Activated naive CD4-positive, alpha-beta T cell treated with anti-CD3 and anti-CD28 coated beads, Interleukin-2, amount 50 U/mL, for 24 hours (primary cell): Measurements from ENCODE around the gene ZNF304.
"Not testable (repeated sequence)": the region's sequence is repeated elsewhere in the genome, so short reads cannot be mapped to it uniquely, and the experiment has no call there.

Experiments
- H3K27ac Mint-ChIP-seq: one replicate; pipeline ENCODE4 v1.8.0; 2021; ENCODE audit warnings: mild to moderate bottlenecking, mixed read lengths
- H3K27me3 Mint-ChIP-seq: one replicate; pipeline ENCODE4 v1.8.0; 2021; ENCODE audit warnings: mixed read lengths
- H3K36me3 Mint-ChIP-seq: one replicate; pipeline ENCODE4 v1.8.0; 2021; ENCODE audit warnings: mixed read lengths
- H3K4me1 Mint-ChIP-seq: one replicate; pipeline ENCODE4 v1.8.0; 2021; ENCODE audit warnings: mixed read lengths
- H3K4me3 Mint-ChIP-seq: one replicate; pipeline ENCODE4 v1.8.0; 2021; ENCODE audit warnings: mild to moderate bottlenecking, mixed read lengths
- H3K9me3 Mint-ChIP-seq: one replicate; pipeline ENCODE4 v1.8.0; 2021; ENCODE audit warnings: mixed read lengths

Gene ZNF304

GRCh38 chr19:57338877-57339276 is 12.2 kb upstream of the ZNF304 start:
- H3K4me3 Mint-ChIP-seq, result no peak overlapping the region
- no peak overlapping the region for H3K27ac Mint-ChIP-seq
- peaks cover 28% of the 10 kb centered on the region for H3K36me3 Mint-ChIP-seq
- no peaks in the 10 kb centered on the region for H3K4me1 Mint-ChIP-seq
- no peaks in the 10 kb centered on the region for H3K27me3 Mint-ChIP-seq
- H3K9me3 Mint-ChIP-seq, result peaks cover 29% of the 10 kb centered on the region

- Mint-ChIP-seq H3K9me3 (peaks cover 26% of the 10 kb centered on the region), H3K4me3 (no peak overlapping the region), H3K36me3 (peaks cover 15% of the 10 kb centered on the region), H3K27me3 (peaks cover 5% of the 10 kb centered on the region), H3K4me1 (no peaks in the 10 kb centered on the region), H3K27ac (no peak overlapping the region)
Measured at GRCh38 chr19:57342582-57342981, 8.5 kb upstream of the ZNF304 start.

GRCh38 chr19:57348136-57348535 is 2.9 kb upstream of the ZNF304 start:
- peaks cover 19% of the 10 kb centered on the region for H3K36me3 Mint-ChIP-seq
- H3K4me3 Mint-ChIP-seq, result no peak overlapping the region
- peaks cover 8% of the 10 kb centered on the region for H3K27me3 Mint-ChIP-seq
- peaks cover 26% of the 10 kb centered on the region for H3K9me3 Mint-ChIP-seq
- no peak overlapping the region for H3K27ac Mint-ChIP-seq
- H3K4me1 Mint-ChIP-seq, result peaks cover 30% of the 10 kb centered on the region

- Mint-ChIP-seq H3K36me3 (peaks cover 54% of the 10 kb centered on the region), H3K4me1 (peaks cover 35% of the 10 kb centered on the region), H3K27me3 (peaks cover 8% of the 10 kb centered on the region), H3K4me3 (peak overlapping the region; percentile 95), H3K9me3 (peaks cover 25% of the 10 kb centered on the region), H3K27ac (peak overlapping the region; percentile 9)
Measured at GRCh38 chr19:57351867-57352266, 796 bp downstream of the ZNF304 start.

GRCh38 chr19:57355916-57356315 is 4.8 kb downstream of the ZNF304 start:
- H3K4me3 Mint-ChIP-seq, result no peak overlapping the region
- peaks cover 25% of the 10 kb centered on the region for H3K9me3 Mint-ChIP-seq
- peaks cover 28% of the 10 kb centered on the region for H3K4me1 Mint-ChIP-seq
- no peak overlapping the region for H3K27ac Mint-ChIP-seq
- H3K36me3 Mint-ChIP-seq, result peaks cover 67% of the 10 kb centered on the region
- H3K27me3 Mint-ChIP-seq, result no peaks in the 10 kb centered on the region

GRCh38 chr19:57357406-57357805 is 6.3 kb downstream of the ZNF304 start:
- H3K4me3 Mint-ChIP-seq, result no peak overlapping the region
- H3K36me3 Mint-ChIP-seq, result peaks cover 62% of the 10 kb centered on the region
- peaks cover 14% of the 10 kb centered on the region for H3K4me1 Mint-ChIP-seq
- H3K27ac Mint-ChIP-seq, result no peak overlapping the region
- H3K27me3 Mint-ChIP-seq, result no peaks in the 10 kb centered on the region
- H3K9me3 Mint-ChIP-seq, result peaks cover 22% of the 10 kb centered on the region

GRCh38 chr19:57359300-57359699 is 8.2 kb downstream of the ZNF304 start:
- Mint-ChIP-seq H3K36me3 (peaks cover 53% of the 10 kb centered on the region), H3K9me3 (peaks cover 18% of the 10 kb centered on the region), H3K4me3 (no peak overlapping the region), H3K27me3 (no peaks in the 10 kb centered on the region), H3K4me1 (peaks cover 21% of the 10 kb centered on the region), H3K27ac (no peak overlapping the region)

- H3K4me3 Mint-ChIP-seq, result peak overlapping the region; percentile 94
- H3K9me3 Mint-ChIP-seq, result peaks cover 9% of the 10 kb centered on the region
- peak overlapping the region; percentile 98 for H3K27ac Mint-ChIP-seq
- H3K4me1 Mint-ChIP-seq, result peaks cover 21% of the 10 kb centered on the region
- H3K36me3 Mint-ChIP-seq, result peaks cover 32% of the 10 kb centered on the region
- no peaks in the 10 kb centered on the region for H3K27me3 Mint-ChIP-seq
Measured at GRCh38 chr19:57362419-57362818, 11.3 kb downstream of the ZNF304 start.

GRCh38 chr19:57362997-57363687 is 12.1 kb downstream of the ZNF304 start, which contains the start of the genes TRAPPC2B and ZNF547:
Gene TRAPPC2B (plus strand): TSS chr19:57363551. CDS start chr19:57364834, 1,283 bp downstream.
Gene ZNF547 (plus strand): TSS chr19:57363551. CDS start chr19:57368556, 5,005 bp downstream.
- H3K27me3 Mint-ChIP-seq, result no peaks in the 10 kb centered on the region
- peaks cover 29% of the 10 kb centered on the region for H3K36me3 Mint-ChIP-seq
- peak within 1 kb of the TSS; percentile 98 for H3K27ac Mint-ChIP-seq
- peaks cover 9% of the 10 kb centered on the region for H3K9me3 Mint-ChIP-seq
- H3K4me1 Mint-ChIP-seq, result peaks cover 21% of the 10 kb centered on the region
- peak within 1 kb of the TSS; percentile 94 for H3K4me3 Mint-ChIP-seq

- H3K27ac Mint-ChIP-seq, result peak overlapping the region; percentile 86
- peak overlapping the region; percentile 94 for H3K4me3 Mint-ChIP-seq
- H3K9me3 Mint-ChIP-seq, result peaks cover 12% of the 10 kb centered on the region
- peaks cover 33% of the 10 kb centered on the region for H3K36me3 Mint-ChIP-seq
- no peaks in the 10 kb centered on the region for H3K27me3 Mint-ChIP-seq
- H3K4me1 Mint-ChIP-seq, result peaks cover 21% of the 10 kb centered on the region
Measured at GRCh38 chr19:57363688-57364181, 12.7 kb downstream of the ZNF304 start.

GRCh38 chr19:57366776-57367175 is 15.7 kb downstream of the ZNF304 start:
- Mint-ChIP-seq H3K4me3 (peak overlapping the region; percentile 11), H3K27ac (no peak overlapping the region), H3K9me3 (peaks cover 20% of the 10 kb centered on the region), H3K36me3 (peaks cover 42% of the 10 kb centered on the region), H3K4me1 (peaks cover 21% of the 10 kb centered on the region), H3K27me3 (no peaks in the 10 kb centered on the region)

- H3K27me3 Mint-ChIP-seq, result no peaks in the 10 kb centered on the region
- H3K4me3 Mint-ChIP-seq, result no peak overlapping the region
- H3K36me3 Mint-ChIP-seq, result peaks cover 67% of the 10 kb centered on the region
- H3K9me3 Mint-ChIP-seq, result peaks cover 20% of the 10 kb centered on the region
- no peak overlapping the region for H3K27ac Mint-ChIP-seq
- H3K4me1 Mint-ChIP-seq, result no peaks in the 10 kb centered on the region
Measured at GRCh38 chr19:57374179-57374578, 23.1 kb downstream of the ZNF304 start.

- H3K27me3 Mint-ChIP-seq, H3K27ac Mint-ChIP-seq, H3K4me3 Mint-ChIP-seq, H3K4me1 Mint-ChIP-seq: not testable (repeated sequence)
- H3K9me3 Mint-ChIP-seq, result peaks cover 21% of the 10 kb centered on the region
- peaks cover 69% of the 10 kb centered on the region for H3K36me3 Mint-ChIP-seq
Measured at GRCh38 chr19:57374647-57375046, 23.6 kb downstream of the ZNF304 start.

- Mint-ChIP-seq H3K36me3 (peaks cover 62% of the 10 kb centered on the region), H3K9me3 (peaks cover 26% of the 10 kb centered on the region)
Measured at GRCh38 chr19:57376151-57376550, 25.1 kb downstream of the ZNF304 start.

GRCh38 chr19:57377498-57378146 is 26.6 kb downstream of the ZNF304 start:
- peaks cover 49% of the 10 kb centered on the region for H3K36me3 Mint-ChIP-seq
- H3K4me1 Mint-ChIP-seq, result no peaks in the 10 kb centered on the region
- no peaks in the 10 kb centered on the region for H3K27me3 Mint-ChIP-seq
- no peak overlapping the region for H3K27ac Mint-ChIP-seq
- H3K4me3 Mint-ChIP-seq, result no peak overlapping the region
- peaks cover 21% of the 10 kb centered on the region for H3K9me3 Mint-ChIP-seq

More at GRCh38 chr19:57376151-57376550, 25.1 kb downstream of the ZNF304 start:
- Mint-ChIP-seq H3K27me3 (no peaks in the 10 kb centered on the region), H3K27ac (no peak overlapping the region), H3K4me3 (no peak overlapping the region), H3K4me1 (no peaks in the 10 kb centered on the region)

- peaks cover 27% of the 10 kb centered on the region for H3K36me3 Mint-ChIP-seq
- no peak overlapping the region for H3K4me3 Mint-ChIP-seq
- H3K27ac Mint-ChIP-seq, result no peak overlapping the region
- no peaks in the 10 kb centered on the region for H3K27me3 Mint-ChIP-seq
- H3K4me1 Mint-ChIP-seq, result no peaks in the 10 kb centered on the region
- H3K9me3 Mint-ChIP-seq, result peaks cover 12% of the 10 kb centered on the region
Measured at GRCh38 chr19:57380923-57381322, 29.9 kb downstream of the ZNF304 start.
